Amniotic epithelial cell (primary cell): ENCODE results near the gene ARHGAP33.

Experiments used
- DNase-seq: peaks from one replicate; pipeline ENCODE4 v3.0.0-alpha.2; 2010; ENCODE audit warnings: low read depth

Gene ARHGAP33

GRCh38 chr19:35777086-35777841 is 1.9 kb downstream of the ARHGAP33 start:
- no peak for DNase-seq

GRCh38 chr19:35777961-35778360 is 2.6 kb downstream of the ARHGAP33 start:
- DNase-seq: no peak

- no peak for DNase-seq
These were observed 3.7 kb downstream of the ARHGAP33 start for GRCh38 chr19:35779033-35779432.

GRCh38 chr19:35780058-35780457 is 4.7 kb downstream of the ARHGAP33 start:
- no peak for DNase-seq

GRCh38 chr19:35780717-35781116 is 5.4 kb downstream of the ARHGAP33 start:
- DNase-seq: no peak

GRCh38 chr19:35781650-35782049 is 6.3 kb downstream of the ARHGAP33 start:
- no peak for DNase-seq

GRCh38 chr19:35782589-35782988 is 7.2 kb downstream of the ARHGAP33 start:
- no peak for DNase-seq

- no peak for DNase-seq
These were observed 8.4 kb downstream of the ARHGAP33 start for GRCh38 chr19:35783469-35784434.

GRCh38 chr19:35784503-35785338 is 9.4 kb downstream of the ARHGAP33 start:
- DNase-seq: no peak

- no peak for DNase-seq
These were observed 9.9 kb downstream of the ARHGAP33 start for GRCh38 chr19:35785339-35785627.

- DNase-seq: no peak
These were observed 11.2 kb downstream of the ARHGAP33 start for GRCh38 chr19:35786299-35787160.

- DNase-seq: no peak
These were observed 11.9 kb downstream of the ARHGAP33 start for GRCh38 chr19:35787227-35787799.

GRCh38 chr19:35788205-35788960 is 13.0 kb downstream of the ARHGAP33 start:
- DNase-seq: no peak

GRCh38 chr19:35789195-35789977 is 14.0 kb downstream of the ARHGAP33 start:
- no peak for DNase-seq

GRCh38 chr19:35789978-35790944 is 14.9 kb downstream of the ARHGAP33 start:
- no peak for DNase-seq

- DNase-seq: no peak
These were observed 15.8 kb downstream of the ARHGAP33 start for GRCh38 chr19:35790981-35791813.

GRCh38 chr19:35791814-35792279 is 16.5 kb downstream of the ARHGAP33 start:
- DNase-seq: no peak
